Activated T-cell treated with anti-CD3 and anti-CD28 coated beads for 4 hours (primary cell): ENCODE data around the gene TNS3.

Source experiments
- DNase-seq: peaks from one replicate; pipeline ENCODE4 v3.0.0-alpha.2; 2020

TNS3 gene

DNA sequence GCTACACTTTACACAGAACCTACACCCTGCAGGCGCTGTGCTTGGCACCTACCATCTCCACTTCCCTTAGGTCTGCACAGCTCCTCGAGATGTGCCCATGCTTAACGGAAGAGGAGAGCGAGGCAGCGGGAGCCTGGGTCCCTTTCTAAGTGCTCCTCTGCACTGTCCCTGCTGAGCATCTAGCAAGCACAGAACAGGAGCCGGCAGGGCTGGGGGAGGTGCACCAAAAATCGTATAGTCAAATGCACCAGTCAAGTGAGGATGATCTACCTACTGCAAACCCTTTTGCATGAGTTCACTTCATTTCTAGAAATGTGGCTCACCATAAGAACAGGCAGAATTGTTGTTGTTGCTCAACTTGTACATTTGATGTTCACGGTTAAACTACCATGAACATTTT lies 267.7 kb downstream of the TNS3 start:
- DNase-seq, result no peak

DNA sequence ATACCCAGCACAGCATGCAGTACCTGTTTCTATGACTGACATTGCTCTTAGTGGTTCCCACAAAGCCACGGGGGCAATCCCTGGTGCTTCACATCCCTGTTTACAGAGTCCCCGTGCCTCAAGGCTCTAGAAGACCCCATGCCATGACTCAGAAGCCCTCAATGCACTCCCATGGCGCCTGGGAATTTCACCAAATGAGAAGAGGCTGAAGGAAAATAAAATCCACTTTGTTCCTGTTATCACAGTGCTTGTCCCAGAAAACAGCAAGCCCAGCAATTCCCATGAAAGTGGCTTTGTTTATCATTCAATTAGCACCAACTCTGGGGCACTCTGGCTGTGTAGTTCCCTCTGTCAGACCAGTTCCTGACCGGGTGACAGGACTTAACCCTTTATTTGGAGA lies 268.3 kb downstream of the TNS3 start:
- no peak for DNase-seq

DNA sequence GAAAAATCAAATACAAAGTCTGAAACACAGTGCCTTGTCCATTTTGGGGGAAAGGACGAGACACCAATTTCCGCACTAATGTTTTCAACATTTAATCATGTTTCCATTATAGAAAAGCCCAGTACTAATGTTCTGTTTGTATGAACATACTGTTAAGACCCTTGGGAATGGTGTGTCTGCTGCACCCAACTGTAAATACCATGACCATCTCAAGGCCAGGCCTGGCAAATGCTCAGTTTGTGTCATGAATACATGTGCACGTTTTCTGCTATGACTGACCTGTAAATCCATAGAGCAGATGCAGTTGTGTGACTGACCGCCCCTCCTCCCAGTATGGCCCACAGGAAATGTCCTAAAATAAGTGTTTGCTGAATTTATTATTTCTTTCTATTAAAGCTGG lies 270.0 kb downstream of the TNS3 start:
- no peak for DNase-seq

DNA sequence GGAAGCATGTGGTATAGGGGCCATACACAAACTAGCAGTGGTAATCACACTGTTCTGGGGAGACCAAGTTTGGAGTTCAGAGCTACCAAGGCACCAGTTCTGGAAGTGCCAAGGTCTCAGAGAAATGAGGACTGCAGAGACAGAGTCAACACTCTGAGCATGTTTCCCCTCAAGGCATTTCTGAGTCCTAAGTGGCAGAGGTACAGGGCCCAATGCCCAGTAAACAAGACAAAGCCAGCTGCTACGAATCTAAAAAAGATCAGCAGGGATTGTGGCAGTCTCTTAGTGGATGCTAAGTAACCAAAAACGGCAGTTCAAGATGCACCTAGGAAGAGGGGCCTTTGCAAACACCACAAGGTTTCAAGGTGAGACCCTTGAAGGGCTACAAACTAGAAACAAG lies 271.9 kb downstream of the TNS3 start:
- DNase-seq, result no peak

DNA sequence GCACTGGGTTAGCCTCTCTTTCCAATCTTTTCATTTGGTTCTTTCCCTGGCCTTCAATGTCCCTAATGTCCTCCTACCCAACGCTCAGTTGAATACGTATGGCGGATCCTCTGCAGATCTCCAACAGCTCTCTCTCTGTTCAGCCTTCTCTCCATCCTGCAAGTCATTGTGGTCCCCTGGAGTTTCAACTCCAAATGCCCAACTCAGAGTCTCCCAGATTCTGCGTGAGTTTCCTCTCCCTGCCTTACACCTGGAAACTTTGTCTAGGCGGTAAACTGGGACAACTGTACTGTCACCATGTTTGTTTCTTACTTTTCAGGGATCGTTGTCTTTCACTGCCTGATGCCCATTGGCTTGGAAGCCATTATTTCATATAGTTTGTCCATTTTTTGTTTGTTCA lies 273.1 kb downstream of the TNS3 start:
- no peak for DNase-seq

DNA sequence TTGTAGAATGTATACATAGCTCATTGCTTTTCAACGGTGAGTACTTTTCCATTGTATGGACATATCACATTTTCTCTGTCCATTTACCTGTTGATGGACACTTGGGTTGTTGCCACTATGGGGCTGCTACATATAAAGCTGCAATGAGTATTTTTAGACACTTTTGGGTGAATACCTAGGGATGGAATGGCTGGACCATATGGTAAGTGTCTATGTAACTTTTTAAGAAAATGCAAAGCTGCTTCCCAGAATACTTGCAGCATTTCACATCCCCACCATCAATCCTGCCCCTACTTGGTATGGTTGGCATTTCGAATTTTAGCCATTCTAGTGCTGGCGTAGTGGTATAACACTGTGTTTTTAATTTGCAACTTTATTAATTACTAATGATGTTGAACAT lies 274.6 kb downstream of the TNS3 start:
- DNase-seq, result no peak

DNA sequence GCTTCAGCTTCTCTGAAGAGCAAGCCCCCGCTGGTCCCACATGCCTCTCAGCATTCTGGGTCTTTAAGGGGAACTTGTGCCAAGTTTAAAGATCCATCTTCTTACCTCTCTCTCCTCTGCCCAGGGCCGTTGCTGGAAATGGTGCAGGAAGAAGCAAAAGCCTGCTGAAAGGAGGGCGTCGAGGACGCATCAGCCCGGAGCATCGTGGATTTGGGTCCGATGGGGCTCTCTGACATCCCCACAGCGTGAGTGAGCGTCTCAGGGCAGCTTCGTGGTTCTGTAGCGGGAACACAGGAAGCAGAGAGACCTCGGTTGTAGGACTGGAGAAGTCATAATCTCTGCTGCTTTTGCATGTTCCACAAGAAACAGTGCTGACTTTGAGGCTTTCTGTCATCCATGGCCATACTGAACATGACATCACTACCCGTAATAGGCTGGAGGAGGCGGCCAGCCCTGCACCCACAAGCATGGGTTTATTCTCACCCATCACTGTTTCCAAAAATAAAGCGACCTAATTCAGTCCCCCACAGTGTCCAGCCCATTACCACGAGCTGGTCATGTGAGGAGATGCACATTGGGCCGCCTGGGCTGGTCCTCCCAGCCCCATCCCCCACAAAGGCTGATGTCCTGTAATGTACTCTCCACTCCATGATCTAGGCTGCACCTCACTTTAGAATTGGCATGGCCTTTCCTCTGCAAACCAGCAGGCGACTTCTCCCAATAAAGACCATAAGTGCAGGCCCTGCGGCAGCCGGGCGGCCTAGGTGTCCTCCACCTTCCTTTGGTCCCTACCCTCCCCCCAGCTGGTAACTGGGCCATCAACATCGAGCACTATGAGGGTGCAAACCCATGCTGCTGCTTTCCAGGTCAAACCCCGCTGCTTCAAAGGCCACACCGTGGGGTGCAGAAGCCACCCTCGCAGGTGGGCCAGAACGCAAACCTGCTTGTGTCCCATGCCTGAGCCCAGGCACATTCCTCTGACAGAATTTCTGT lies 276.9 kb downstream of the TNS3 start:
- DNase-seq, result no peak

DNA sequence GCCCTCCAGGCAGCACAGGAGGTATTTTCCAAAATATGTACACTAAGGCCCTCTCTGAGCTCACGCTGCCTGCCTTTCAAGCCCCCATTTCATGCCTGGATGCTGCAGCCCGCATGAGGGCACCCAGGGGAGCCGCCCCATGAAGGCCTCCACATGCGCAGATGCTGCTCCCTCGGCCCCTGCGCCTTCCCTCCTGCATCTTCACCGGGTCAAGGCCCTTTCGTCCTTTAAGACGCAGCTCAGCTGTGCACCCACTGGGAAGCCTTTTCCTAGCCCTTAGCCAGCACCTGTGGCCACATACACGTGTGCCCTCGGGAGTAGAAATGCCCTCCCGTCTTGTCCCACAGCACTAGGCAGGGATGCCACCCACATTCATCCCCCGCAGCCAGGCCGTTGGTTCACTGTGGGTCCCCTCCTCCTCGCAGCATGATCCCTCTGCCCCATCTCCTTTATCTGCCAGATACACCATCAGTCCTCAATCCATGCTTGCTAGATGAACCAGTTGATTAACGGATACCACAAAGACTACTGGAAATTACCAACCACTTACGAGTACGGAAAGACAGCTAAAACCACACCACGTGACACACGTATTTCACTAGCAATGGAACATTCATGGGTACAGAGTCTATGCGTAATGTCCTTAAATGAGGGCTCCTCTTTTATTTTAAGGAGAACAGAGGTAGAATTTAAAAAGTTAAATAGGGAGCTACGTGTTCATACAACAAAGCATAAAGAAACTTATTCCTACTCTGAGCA lies 278.0 kb downstream of the TNS3 start:
- DNase-seq, result no peak

DNA sequence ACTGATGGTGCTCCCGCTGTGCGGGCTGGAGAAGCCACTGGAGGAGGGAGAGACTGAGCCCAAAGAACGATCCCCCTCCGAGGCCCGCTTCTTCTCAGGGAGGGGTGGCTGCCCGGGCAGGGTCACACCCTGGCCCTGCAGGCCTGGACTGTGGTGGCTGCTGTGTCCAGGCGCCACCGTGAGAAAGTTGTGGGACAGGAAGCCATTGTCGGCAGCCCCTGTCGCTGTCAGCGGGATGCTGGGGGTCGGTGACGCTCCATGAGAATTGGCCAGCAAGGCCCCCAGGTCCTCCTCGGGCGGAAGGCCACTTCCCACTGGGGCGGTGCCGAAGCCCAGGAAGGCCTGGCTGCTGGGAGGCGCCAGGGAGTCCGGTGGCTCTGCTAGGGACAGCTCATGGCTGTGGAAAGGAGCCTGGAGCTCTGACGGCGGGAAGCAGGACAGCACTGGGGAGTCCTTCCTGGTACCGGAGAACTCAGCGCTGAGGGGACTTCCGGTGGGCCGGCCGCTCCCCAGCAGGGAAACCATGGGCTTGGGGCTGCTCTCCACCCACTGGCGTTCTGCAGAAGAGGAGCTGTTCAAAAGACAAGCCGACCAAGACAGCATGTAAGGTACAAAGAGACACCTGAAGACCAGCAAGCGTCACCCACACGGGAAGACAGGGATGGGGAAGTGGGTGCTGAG lies 278.8 kb downstream of the TNS3 start:
- no peak for DNase-seq

DNA sequence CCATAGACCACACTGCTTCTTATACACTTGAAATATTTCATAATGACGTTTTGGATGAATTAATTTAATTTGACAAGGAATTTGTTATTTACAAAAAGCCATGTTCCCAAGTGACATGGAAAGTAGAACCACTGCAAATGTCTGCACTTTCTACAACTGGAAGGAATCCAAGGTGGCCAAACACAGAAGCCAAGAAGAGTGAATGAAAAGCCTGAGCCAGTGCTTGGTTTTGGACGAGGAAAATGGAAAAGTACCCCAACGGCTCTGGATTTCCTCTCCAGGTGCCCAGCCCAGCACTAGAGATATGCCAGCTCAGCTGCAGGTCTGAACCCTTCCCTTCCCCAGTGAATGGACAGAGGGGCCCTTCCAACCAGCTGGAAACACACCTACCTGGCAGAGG lies 279.4 kb downstream of the TNS3 start:
- no peak for DNase-seq

DNA sequence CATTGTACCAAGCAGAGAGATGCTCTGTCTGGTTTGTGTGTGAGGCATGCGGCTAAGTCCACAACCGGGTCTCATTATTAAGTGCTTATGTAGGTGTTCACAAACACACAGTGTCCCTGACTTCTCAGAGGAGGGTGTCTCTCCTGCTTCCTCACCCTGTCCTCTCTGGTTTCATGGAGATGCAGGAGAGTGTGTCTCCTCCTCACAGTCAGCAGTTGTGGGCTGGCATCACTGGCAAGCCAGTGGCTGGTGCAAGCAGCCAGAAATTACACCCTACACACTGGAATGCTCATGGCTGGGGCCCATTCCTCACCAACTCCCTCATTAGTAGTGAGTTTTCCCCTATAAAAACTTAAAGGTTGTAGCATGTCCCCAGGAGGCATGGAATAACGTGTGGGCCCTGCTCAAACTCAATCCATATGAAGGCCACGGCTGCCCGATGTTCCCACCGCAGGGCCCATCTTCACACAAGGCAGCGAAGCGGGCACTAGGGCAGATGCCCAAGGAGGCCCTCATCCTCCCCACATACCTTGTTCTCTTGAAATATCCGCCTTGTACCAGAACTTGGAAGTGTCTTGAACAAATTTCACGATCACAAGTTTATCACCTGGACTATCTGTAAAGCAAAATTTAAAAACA lies 280.1 kb downstream of the TNS3 start:
- DNase-seq, result no peak

DNA sequence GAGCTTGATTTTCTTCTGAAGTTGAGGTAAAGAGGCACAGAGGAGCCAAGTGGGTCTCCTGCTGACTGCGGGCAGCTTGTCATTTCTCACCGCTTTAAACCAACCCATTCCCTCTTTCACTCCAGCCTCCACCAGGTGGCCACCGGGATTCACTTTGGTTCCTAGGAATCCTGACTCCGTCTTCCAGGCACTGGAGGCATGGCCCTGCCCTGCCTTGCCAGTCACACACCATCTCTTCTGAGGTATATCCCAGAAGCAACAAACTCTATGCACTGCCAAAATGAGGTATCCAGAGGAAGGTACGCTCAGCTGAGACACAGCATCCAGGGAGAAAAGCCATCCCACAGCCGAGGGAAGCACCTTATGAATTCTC lies 280.8 kb downstream of the TNS3 start:
- no peak for DNase-seq

DNA sequence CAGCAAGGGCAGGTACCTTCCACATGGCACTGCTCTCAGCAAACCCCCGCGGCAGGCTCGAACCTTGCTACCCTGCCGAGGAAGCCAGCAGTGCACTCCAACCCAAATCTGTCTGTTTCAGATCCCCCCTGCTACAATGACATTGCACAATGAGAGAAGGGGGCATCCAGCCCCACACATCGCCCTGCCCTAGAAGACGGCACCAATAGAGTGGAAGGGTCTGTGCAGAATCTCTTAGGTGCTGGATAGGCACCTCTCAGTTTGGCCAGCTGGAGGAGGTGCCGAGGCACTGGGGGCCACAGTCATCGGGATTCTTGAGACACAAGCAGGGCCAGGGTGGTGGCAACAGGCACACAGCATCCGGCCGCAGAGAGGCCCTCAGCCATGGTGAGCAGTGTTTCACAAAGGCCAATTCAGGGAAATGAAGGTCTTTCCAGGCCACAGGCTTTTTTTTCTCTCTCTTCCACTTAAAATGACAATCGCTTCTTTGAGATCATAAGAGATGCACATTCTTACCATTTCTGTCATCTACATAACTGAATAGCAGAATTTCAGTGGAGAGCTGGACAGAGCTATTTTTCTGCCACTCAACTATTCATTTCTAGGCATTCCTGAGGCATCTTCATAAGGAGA lies 281.3 kb downstream of the TNS3 start:
- DNase-seq, result no peak

DNA sequence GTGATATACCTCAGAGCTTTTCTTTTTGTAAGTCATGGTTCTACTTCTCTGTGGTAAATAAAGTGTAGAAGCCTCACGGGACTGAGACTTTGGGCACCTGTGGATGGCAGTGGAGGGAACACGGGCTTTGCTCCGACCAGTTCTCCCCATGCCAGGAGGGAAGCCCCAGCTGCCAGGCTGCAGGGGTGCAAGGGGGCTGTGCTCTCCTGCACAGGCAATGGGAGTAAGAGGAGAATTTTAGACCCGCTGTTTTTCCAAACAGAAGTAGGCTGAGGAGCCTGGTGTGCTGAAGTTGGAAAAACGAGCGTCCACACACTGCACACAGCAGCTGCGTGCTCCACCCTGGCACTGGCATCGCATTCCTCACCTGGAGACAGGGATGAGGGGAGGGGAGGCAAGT lies 282.4 kb downstream of the TNS3 start:
- no peak for DNase-seq

DNA sequence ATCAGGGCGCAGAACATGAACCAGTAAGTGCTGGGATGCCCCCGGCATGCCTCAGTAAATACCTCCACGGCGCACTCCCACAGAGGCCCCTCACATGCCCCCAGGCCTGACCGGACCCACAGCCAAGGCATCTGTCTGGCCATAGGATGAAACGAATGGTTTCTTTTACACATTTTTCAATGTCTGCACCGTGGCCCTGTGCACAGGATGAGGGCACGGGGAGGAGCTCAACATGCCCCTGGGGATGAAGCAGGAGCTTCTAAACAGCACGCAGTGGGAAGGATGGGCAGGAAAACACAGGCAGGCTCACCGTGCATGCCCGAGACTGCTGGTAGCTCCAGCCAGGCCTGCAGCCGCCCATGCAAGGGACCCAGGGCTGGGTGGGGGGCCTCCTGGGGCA lies 283.3 kb downstream of the TNS3 start:
- no peak for DNase-seq

DNA sequence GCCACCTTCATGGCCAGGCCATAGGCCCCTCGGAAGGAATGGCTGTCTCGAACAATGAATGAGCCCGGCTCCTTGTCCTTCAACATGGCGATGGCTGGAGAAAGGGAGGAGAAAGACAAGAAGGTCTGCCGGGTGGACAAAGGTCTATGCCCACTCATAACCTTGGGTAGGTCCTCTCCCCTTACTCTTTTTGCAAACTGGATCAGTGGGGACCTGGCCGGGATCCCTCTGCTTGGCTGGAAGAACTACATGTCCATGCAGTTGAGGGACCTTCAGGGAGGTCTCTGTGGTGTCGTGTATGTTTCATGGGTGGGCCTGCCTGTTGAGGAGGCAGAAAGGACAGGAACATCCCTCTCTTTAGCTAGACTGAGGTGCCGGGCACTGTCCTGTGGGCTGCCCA lies 284.8 kb downstream of the TNS3 start:
- DNase-seq, result no peak

DNA sequence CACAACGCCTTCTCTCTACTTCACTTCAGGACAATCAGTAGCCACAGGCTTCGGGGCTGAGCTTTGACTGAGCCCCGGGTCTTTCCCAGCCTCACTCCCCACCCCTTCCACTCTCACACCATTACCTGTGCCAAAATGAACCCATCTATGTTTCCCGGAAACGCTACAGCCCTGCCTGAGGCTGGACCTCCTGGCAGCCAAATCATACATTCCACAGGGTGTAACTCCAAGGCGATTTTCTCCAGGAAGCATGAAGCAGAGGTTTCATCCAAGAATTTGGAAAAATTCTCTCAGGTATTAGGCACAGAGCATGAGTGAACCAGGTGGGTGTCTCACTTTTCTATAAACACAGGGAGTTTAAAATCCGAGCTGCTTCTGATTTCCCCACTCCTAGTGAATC lies 286.3 kb downstream of the TNS3 start:
- no peak for DNase-seq

DNA sequence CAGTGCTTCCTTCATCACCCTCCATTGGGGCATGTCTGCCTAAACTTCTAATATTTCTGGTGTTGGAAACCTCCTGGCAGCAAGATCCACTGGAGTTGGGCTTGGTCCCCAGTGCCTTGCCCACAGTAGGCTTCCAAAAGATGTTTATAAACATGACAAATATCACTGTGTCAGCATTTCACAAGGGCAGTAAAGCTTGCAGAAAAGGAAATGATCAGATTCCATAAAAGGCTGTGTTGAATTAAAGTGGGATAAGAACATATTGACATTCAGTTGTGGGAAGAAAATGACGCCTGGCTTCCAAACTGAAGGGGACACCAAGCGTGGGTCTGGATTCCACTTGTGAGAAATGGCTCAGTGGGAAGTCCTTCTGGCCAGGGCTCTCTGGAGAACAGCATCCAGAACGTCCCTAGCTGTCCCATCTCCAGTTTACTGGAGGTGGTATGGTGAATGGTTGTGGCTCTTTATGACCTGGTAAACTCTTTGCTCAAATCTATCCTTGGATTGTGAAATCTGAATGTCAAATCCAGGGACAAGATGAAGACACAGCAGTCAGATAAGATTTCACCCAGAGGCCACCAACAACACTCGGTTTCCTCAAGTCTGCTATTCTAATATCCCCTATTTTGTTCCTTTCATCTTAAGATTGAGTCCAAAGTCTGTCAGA lies 287.2 kb downstream of the TNS3 start:
- DNase-seq, result no peak

DNA sequence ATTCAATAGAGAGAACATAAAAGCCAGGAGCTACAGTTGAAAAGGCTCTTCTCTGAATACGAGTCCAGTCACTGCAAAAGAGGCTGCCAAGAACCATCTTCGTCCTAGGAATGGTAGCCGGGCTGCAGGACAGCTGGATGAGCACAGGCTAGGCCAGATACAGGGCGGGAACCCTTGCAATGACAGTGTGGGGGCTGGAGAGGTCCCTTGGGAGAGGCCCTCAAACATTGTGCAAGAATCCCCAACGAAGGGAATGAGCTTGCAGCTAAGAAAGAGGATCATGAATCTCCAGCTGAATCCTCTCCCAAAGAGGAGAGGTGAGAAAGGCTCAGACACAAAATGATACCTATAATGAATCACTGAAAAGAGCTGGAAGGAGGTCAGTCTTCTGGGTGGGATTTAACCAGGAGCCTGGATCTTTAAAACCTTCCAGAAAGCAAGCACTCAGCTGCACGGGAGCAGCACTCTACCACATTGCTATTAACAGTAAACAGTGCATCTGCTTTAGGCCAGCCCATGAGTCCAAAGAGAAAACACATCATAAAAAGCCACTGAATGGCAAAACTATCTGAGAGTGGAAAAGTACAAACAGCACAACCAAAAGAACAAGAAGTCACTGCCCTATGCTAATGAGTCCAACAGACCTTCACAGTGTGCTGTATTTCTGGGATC lies 287.9 kb downstream of the TNS3 start:
- DNase-seq, result no peak

DNA sequence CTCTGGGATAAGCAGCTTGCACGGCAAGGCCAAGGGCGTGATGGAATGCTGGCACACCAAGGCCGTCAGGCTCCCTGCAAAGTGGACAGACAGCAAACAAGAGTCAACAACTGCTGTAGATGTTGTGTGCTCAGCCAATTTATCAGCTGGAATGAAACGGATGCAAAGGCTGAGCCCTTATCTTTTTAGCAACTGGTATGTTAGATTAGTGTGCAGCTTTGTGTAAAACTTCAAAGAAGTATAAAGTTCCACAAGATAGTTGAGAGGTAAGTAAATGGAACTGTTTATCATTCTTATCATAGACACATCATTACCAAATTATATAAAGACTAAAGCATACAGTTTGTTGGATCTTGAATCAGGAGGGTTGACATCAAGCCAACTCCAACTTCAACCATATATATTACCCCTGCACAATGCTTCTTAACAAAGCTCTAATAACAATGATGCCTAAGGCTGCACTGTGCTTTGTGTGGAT lies 289.0 kb downstream of the TNS3 start:
- no peak for DNase-seq

DNA sequence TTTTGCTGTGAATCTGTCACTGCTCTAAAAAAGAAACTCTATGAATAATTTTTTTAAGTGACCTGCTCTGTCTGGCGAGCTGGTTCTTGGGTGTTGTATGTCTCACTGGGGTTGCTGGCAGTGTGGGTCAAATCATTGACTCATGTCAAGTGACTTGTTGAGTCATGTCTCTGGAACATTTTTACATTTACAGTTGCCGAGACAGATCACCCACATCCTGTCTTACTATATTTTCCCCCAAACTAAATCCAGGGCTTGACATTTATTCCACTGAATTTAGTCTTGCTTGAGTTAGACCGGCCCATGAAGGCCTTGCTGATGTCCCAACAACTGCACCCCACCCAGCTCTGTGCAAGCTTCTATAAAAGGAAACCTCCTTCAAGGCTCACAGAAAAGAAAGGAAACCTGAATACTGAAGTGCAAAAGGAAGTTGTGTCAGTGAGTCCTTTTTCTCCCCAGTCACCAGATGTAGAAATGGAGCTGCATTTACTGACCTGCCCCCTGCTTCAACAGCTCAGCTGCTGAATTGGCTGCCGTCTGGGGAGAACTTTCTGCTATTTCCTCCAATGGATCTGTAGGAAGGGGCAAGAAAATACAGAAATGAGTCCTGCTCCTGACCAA lies 290.3 kb downstream of the TNS3 start:
- no peak for DNase-seq
